ENCODE measurements around the gene DNAAF2. TPM values are rescaled to one million over a fixed set of nuclear protein-coding genes. Genes with fewer than 3 reads are reported as not detected.

Gene DNAAF2
- total and polyA plus RNA-seq, 2 of the 13 experiments (the other 11 are each of a cell fraction or from before 2014, with no cell fraction given): 6.1 to 13.6 TPM

DNA sequence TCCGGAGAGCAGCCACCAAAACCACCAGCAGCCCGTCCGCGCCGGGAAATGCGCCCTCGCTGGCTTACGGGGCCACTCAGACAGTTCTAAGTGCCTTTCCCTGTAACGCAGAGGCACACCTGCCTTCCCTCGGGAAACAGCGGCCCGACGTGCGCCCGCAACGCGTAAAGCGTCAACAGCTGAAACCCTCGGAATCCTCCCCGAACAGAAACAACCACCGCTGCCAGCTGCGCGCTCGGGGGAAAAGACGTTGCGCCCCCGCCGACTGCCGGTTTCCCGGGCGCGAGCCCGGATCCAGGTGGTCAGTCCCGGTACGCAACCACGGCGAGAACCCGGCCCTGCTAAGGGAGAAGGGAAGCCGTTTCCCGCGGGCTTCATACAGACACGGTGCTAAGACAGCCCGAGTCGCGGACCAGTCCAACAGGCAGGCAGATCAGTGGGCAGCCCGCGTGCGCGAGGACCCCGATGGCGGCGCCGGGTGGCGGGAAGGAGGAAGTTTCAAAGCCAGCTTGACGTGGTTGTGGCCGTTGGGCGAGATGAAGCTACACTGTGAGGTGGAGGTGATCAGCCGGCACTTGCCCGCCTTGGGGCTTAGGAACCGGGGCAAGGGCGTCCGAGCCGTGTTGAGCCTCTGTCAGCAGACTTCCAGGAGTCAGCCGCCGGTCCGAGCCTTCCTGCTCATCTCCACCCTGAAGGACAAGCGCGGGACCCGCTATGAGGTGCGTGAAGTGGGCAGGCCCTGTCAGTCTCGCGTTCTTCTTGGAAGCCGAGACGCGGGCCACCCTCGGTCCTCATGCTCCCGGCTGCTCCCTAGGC, 36.4 kb downstream of the DNAAF2 start, which contains the start of gene LRR1 (continued):
- TF ChIP-seq, protein P1, sequence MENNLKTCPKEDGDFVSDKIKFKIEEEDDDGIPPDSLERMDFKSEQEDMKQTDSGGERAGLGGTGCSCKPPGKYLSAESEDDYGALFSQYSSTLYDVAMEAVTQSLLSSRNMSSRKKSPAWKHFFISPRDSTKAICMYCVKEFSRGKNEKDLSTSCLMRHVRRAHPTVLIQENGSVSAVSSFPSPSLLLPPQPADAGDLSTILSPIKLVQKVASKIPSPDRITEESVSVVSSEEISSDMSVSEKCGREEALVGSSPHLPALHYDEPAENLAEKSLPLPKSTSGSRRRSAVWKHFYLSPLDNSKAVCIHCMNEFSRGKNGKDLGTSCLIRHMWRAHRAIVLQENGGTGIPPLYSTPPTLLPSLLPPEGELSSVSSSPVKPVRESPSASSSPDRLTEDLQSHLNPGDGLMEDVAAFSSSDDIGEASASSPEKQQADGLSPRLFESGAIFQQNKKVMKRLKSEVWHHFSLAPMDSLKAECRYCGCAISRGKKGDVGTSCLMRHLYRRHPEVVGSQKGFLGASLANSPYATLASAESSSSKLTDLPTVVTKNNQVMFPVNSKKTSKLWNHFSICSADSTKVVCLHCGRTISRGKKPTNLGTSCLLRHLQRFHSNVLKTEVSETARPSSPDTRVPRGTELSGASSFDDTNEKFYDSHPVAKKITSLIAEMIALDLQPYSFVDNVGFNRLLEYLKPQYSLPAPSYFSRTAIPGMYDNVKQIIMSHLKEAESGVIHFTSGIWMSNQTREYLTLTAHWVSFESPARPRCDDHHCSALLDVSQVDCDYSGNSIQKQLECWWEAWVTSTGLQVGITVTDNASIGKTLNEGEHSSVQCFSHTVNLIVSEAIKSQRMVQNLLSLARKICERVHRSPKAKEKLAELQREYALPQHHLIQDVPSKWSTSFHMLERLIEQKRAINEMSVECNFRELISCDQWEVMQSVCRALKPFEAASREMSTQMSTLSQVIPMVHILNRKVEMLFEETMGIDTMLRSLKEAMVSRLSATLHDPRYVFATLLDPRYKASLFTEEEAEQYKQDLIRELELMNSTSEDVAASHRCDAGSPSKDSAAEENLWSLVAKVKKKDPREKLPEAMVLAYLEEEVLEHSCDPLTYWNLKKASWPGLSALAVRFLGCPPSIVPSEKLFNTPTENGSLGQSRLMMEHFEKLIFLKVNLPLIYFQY (CRISPR knock-in tag; IDR thresholded peaks at IDR 0.05; ENCODE audit: borderline replicate concordance): 0 out of 2 replicates have a peak, but pooled peaks have one; percentile 31
- TF ChIP-seq RAD51 (IDR thresholded peaks at IDR 0.05; ENCODE audit: borderline replicate concordance) (no peak), ETV5 (CRISPR knock-in tag; IDR thresholded peaks at IDR 0.05; ENCODE audit: borderline replicate concordance) (peak; percentile 53; the same call in 1 of the 2 replicates), SP1 (IDR thresholded peaks at IDR 0.05) (no peak), SP1 (CRISPR knock-in tag; IDR thresholded peaks at IDR 0.05) (peak; percentile 34; the same call in 1 of the 2 replicates), ZNF335 (CRISPR knock-in tag; IDR thresholded peaks at IDR 0.05) (peak; percentile 100), STAG1 (CRISPR knock-in tag; IDR thresholded peaks at IDR 0.05) (peak; percentile 24; the same call in 1 of the 2 replicates), ZNF431 (CRISPR knock-in tag; IDR thresholded peaks at IDR 0.05; ENCODE audit: borderline replicate concordance, low read depth) (no peak), BORCS8-MEF2B (CRISPR knock-in tag; IDR thresholded peaks at IDR 0.05) (peak; percentile 95), YY1 (IDR thresholded peaks at IDR 0.05; ENCODE audit: insufficient read depth, insufficient replicate concordance, low read depth, low read length) (peak; percentile 92), SKI (IDR thresholded peaks at IDR 0.05; ENCODE audit: partially characterized antibody) (peak; percentile 64), CHD4 (IDR thresholded peaks at IDR 0.05; ENCODE audit: borderline replicate concordance, low read length) (no peak)
- TF ChIP-seq, protein P2, sequence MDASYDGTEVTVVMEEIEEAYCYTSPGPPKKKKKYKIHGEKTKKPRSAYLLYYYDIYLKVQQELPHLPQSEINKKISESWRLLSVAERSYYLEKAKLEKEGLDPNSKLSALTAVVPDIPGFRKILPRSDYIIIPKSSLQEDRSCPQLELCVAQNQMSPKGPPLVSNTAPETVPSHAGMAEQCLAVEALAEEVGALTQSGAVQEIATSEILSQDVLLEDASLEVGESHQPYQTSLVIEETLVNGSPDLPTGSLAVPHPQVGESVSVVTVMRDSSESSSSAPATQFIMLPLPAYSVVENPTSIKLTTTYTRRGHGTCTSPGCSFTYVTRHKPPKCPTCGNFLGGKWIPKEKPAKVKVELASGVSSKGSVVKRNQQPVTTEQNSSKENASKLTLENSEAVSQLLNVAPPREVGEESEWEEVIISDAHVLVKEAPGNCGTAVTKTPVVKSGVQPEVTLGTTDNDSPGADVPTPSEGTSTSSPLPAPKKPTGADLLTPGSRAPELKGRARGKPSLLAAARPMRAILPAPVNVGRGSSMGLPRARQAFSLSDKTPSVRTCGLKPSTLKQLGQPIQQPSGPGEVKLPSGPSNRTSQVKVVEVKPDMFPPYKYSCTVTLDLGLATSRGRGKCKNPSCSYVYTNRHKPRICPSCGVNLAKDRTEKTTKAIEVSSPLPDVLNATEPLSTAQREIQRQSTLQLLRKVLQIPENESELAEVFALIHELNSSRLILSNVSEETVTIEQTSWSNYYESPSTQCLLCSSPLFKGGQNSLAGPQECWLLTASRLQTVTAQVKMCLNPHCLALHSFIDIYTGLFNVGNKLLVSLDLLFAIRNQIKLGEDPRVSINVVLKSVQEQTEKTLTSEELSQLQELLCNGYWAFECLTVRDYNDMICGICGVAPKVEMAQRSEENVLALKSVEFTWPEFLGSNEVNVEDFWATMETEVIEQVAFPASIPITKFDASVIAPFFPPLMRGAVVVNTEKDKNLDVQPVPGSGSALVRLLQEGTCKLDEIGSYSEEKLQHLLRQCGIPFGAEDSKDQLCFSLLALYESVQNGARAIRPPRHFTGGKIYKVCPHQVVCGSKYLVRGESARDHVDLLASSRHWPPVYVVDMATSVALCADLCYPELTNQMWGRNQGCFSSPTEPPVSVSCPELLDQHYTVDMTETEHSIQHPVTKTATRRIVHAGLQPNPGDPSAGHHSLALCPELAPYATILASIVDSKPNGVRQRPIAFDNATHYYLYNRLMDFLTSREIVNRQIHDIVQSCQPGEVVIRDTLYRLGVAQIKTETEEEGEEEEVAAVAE (CRISPR knock-in tag; IDR thresholded peaks at IDR 0.05; ENCODE audit: borderline replicate concordance): no peak; the same call in 1 of the 2 replicates
- TF ChIP-seq, protein P3, sequence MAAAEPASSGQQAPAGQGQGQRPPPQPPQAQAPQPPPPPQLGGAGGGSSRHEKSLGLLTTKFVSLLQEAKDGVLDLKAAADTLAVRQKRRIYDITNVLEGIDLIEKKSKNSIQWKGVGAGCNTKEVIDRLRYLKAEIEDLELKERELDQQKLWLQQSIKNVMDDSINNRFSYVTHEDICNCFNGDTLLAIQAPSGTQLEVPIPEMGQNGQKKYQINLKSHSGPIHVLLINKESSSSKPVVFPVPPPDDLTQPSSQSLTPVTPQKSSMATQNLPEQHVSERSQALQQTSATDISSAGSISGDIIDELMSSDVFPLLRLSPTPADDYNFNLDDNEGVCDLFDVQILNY (CRISPR knock-in tag; conservative IDR thresholded peaks at IDR 0.05): peak; percentile 99
- TF ChIP-seq, protein P4, sequence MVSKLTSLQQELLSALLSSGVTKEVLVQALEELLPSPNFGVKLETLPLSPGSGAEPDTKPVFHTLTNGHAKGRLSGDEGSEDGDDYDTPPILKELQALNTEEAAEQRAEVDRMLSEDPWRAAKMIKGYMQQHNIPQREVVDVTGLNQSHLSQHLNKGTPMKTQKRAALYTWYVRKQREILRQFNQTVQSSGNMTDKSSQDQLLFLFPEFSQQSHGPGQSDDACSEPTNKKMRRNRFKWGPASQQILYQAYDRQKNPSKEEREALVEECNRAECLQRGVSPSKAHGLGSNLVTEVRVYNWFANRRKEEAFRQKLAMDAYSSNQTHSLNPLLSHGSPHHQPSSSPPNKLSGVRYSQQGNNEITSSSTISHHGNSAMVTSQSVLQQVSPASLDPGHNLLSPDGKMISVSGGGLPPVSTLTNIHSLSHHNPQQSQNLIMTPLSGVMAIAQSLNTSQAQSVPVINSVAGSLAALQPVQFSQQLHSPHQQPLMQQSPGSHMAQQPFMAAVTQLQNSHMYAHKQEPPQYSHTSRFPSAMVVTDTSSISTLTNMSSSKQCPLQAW (CRISPR knock-in tag; IDR thresholded peaks at IDR 0.05): peak; percentile 91
- TF ChIP-seq, protein P5, sequence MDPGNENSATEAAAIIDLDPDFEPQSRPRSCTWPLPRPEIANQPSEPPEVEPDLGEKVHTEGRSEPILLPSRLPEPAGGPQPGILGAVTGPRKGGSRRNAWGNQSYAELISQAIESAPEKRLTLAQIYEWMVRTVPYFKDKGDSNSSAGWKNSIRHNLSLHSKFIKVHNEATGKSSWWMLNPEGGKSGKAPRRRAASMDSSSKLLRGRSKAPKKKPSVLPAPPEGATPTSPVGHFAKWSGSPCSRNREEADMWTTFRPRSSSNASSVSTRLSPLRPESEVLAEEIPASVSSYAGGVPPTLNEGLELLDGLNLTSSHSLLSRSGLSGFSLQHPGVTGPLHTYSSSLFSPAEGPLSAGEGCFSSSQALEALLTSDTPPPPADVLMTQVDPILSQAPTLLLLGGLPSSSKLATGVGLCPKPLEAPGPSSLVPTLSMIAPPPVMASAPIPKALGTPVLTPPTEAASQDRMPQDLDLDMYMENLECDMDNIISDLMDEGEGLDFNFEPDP (CRISPR knock-in tag; conservative IDR thresholded peaks at IDR 0.05): no peak
